ENCODE data around the gene FAM219B.

The FAM219B gene

GRCh38 chr15:74873036-74873755 lies 33.5 kb downstream of the FAM219B start, which contains the start of gene SCAMP2:
SCAMP2 (minus strand) TSS chr15:74873365; CDS start chr15:74873255, 110 bp downstream.
- Histone ChIP-seq H3K9ac (ENCODE audit: low read depth, low read length) (peak within 1 kb of the TSS; percentile 84), H3K4me1 (ENCODE audit: insufficient read depth, low read length) (peaks cover 14% of the 10 kb centered on the region), H3K36me3 (ENCODE audit: insufficient read depth, low read length) (no peaks in the 10 kb centered on the region), H3K9me3 (ENCODE audit: control insufficient read depth, insufficient read depth, low read length) (no peaks in the 10 kb centered on the region)

GRCh38 chr15:74872702-74873035 lies 34.0 kb downstream of the FAM219B start:
- Histone ChIP-seq H3K9me3 (ENCODE audit: control insufficient read depth, insufficient read depth, low read length) (peaks cover 5% of the 10 kb centered on the region; the same call in 1 of the 2 replicates), H3K9ac (ENCODE audit: low read depth, low read length) (peak overlapping the region; percentile 84), H3K36me3 (ENCODE audit: insufficient read depth, low read length) (0 out of 2 replicates have a peak, but pooled peaks cover under 1% of the 10 kb centered on the region), H3K4me1 (ENCODE audit: insufficient read depth, low read length) (peaks cover 14% of the 10 kb centered on the region)

DNA sequence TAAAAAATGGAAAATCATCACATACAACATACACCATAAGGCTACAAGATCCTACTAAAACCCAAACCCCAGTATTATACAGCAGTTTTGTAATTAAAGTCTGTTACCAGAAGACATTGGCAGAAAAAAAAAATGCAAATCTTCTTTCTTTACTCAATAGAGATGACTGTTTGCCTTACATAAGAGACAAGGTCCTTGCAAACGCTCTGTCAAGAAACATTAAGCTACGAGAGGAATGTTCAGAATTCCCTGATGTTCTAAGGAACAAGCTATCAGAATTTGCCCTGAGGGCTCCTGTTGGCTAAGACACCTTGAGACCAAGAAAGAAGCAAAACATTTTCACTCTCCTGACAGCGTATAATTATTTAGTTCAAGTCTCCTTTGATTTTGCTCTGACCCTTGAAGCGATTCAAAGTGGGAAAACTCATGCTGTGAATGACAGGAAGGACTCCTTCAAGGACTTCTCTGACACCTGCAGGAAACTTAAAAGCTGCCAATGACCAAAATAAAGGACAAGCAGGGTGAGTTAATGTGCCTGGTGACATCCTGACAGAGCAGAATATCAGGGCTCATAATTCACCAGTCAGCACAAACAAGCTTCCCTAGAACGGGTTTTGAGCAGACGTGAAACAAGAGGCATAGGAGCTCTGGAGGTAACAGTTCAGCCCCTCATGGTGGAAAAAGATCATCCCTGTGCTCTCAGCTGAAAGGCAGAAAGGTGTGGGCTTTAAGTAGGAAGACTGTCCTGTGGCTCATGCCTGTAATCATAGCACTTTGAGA lies 36.0 kb downstream of the FAM219B start:
- no peak overlapping the region; the same call in 1 of the 2 replicates for H3K9ac ChIP-seq (ENCODE audit: low read depth, low read length)
- H3K9me3 ChIP-seq (ENCODE audit: control insufficient read depth, insufficient read depth, low read length) = peaks cover 5% of the 10 kb centered on the region; the same call in 1 of the 2 replicates
- H3K4me1 ChIP-seq (ENCODE audit: insufficient read depth, low read length) = peaks cover 19% of the 10 kb centered on the region
- 0 out of 2 replicates have a peak, but pooled peaks cover 2% of the 10 kb centered on the region for H3K36me3 ChIP-seq (ENCODE audit: insufficient read depth, low read length)

GRCh38 chr15:74869726-74870407 lies 36.8 kb downstream of the FAM219B start:
- peaks cover 19% of the 10 kb centered on the region for H3K4me1 ChIP-seq (ENCODE audit: insufficient read depth, low read length)
- H3K9me3 ChIP-seq (ENCODE audit: control insufficient read depth, insufficient read depth, low read length) = peaks cover 5% of the 10 kb centered on the region; the same call in 1 of the 2 replicates
- 0 out of 2 replicates have a peak, but pooled peaks cover 2% of the 10 kb centered on the region for H3K36me3 ChIP-seq (ENCODE audit: insufficient read depth, low read length)
- no peak overlapping the region for H3K9ac ChIP-seq (ENCODE audit: low read depth, low read length)

- Histone ChIP-seq H3K9ac (ENCODE audit: low read depth, low read length) (no peak overlapping the region), H3K4me1 (ENCODE audit: insufficient read depth, low read length) (peaks cover 19% of the 10 kb centered on the region)
These were observed 37.3 kb downstream of the FAM219B start for GRCh38 chr15:74869372-74869725.

GRCh38 chr15:74868059-74868458 lies 38.6 kb downstream of the FAM219B start:
- 0 out of 2 replicates have a peak, but pooled peaks cover 2% of the 10 kb centered on the region for H3K36me3 ChIP-seq (ENCODE audit: insufficient read depth, low read length)
- peaks cover 5% of the 10 kb centered on the region; the same call in 1 of the 2 replicates for H3K9me3 ChIP-seq (ENCODE audit: control insufficient read depth, insufficient read depth, low read length)
- no peak overlapping the region for H3K9ac ChIP-seq (ENCODE audit: low read depth, low read length)
- H3K4me1 ChIP-seq (ENCODE audit: insufficient read depth, low read length) = peaks cover 19% of the 10 kb centered on the region

More at GRCh38 chr15:74869372-74869725, 37.3 kb downstream of the FAM219B start:
- H3K9me3 ChIP-seq (ENCODE audit: control insufficient read depth, insufficient read depth, low read length) = peaks cover 5% of the 10 kb centered on the region; the same call in 1 of the 2 replicates
- 0 out of 2 replicates have a peak, but pooled peaks cover 2% of the 10 kb centered on the region for H3K36me3 ChIP-seq (ENCODE audit: insufficient read depth, low read length)

GRCh38 chr15:74867466-74868038 lies 39.1 kb downstream of the FAM219B start:
- Histone ChIP-seq H3K9ac (ENCODE audit: low read depth, low read length) (no peak overlapping the region), H3K36me3 (ENCODE audit: insufficient read depth, low read length) (0 out of 2 replicates have a peak, but pooled peaks cover 2% of the 10 kb centered on the region), H3K4me1 (ENCODE audit: insufficient read depth, low read length) (peaks cover 19% of the 10 kb centered on the region), H3K9me3 (ENCODE audit: control insufficient read depth, insufficient read depth, low read length) (peaks cover 5% of the 10 kb centered on the region; the same call in 1 of the 2 replicates)

DNA sequence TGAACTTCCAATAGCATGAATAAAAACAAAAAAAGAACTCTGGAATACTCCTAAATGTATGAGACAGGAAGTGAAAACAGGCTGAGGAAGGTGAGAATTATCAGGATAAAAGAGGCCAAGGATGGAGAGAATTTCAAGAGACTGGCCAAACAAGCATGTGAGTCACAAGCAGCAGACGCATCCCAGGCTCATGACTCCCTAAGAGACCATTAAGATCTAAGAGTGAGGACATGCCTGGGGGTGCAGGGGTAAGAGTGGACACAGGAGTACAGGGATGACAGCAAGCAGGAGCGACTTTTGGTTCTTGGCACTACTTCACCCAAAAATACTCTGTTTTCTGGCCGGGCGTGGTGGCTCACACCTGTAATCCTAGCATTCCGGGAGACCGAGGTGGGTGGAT lies 40.6 kb downstream of the FAM219B start:
- 0 out of 2 replicates have a peak, but pooled peaks cover 2% of the 10 kb centered on the region for H3K36me3 ChIP-seq (ENCODE audit: insufficient read depth, low read length)
- peaks cover 18% of the 10 kb centered on the region for H3K4me1 ChIP-seq (ENCODE audit: insufficient read depth, low read length)
- peaks cover 5% of the 10 kb centered on the region; the same call in 1 of the 2 replicates for H3K9me3 ChIP-seq (ENCODE audit: control insufficient read depth, insufficient read depth, low read length)
- no peak overlapping the region; the same call in 1 of the 2 replicates for H3K9ac ChIP-seq (ENCODE audit: low read depth, low read length)

DNA sequence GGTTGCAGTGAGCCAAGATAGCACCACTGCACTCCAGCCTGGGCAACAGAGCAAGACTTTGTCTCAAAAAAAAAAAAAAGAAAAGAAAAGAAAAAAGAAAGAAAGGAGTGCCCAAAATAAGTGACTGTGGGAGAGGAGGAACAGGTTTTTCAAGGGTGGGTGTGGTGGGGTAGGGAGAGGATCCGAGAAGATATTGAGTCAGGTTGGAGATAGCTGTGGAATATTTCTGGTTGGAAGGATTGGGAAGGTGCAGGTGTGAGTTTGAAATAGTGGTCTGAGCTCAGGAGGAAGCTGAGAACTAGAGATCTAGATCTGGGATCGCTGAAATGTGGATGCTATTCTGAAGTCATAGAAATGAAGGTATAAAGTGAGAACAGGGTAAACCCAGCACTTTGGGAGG lies 41.3 kb downstream of the FAM219B start:
- H3K9ac ChIP-seq (ENCODE audit: low read depth, low read length) = no peak overlapping the region
- H3K36me3 ChIP-seq (ENCODE audit: insufficient read depth, low read length) = 0 out of 2 replicates have a peak, but pooled peaks cover 2% of the 10 kb centered on the region
- H3K9me3 ChIP-seq (ENCODE audit: control insufficient read depth, insufficient read depth, low read length) = peaks cover 5% of the 10 kb centered on the region; the same call in 1 of the 2 replicates
- H3K4me1 ChIP-seq (ENCODE audit: insufficient read depth, low read length) = peaks cover 11% of the 10 kb centered on the region

DNA sequence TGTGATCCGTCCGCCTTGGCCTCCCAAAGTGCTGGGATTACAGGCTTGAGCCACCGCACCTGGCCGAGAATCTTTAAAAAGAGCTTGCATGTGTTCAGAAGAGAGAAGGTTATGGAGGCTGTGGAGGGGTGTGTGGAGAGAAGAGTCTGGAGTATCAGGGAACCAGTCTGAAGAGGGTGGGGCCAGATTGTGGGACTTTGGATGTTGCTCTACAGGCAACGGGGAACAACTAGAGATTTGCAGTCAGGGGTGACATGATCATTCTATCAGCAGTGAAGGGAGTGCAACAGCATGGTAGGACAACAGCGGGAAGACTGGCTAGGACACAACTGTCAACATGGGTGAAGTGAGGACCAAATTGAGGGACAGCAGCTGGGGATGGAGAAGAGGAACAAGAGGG lies 42.4 kb downstream of the FAM219B start:
- 0 out of 2 replicates have a peak, but pooled peaks cover 2% of the 10 kb centered on the region for H3K36me3 ChIP-seq (ENCODE audit: insufficient read depth, low read length)
- H3K9me3 ChIP-seq (ENCODE audit: control insufficient read depth, insufficient read depth, low read length) = peaks cover 5% of the 10 kb centered on the region; the same call in 1 of the 2 replicates
- H3K9ac ChIP-seq (ENCODE audit: low read depth, low read length) = no peak overlapping the region
- H3K4me1 ChIP-seq (ENCODE audit: insufficient read depth, low read length) = peaks cover 5% of the 10 kb centered on the region; the same call in 1 of the 2 replicates

DNA sequence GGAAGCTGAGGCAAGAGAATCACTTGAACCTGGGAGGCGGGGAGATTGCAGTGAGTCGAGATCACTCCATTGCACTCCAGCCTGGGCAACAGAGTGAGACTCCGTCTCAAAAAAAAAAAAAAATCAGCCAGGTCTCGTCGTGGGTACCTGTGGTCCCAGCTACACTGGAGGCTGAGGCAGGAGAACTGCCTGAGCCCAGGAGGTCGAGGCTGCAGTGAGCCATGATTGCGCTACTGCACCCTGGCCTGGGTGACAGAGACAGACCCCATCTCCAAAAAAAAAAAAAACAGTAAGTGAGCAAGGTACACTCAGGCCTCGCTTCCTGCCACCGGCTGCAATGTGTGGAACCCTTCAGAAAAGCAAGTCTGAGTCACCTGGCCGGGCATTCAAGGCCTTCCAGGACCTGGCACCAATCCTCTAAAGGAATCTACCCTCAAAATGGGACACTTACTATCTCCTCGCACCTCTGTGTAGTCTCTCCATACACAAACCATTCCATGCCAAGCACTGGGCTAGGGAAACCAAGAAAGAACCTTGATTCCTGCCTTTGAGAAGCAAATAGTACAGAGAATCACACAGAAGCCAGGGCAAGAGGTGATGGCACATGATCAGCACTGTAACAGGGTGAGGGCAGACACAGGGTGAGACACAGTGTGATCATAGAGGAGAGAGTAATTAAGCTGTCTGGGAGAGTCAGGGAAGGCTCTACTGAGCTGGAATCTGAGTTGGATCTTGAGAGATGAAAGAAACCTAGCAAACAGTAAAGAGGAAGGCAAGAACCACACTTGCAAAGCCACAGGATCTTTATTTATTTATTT lies 43.2 kb downstream of the FAM219B start:
- no peak overlapping the region for H3K9ac ChIP-seq (ENCODE audit: low read depth, low read length)
- H3K36me3 ChIP-seq (ENCODE audit: insufficient read depth, low read length) = 0 out of 2 replicates have a peak, but pooled peaks cover 2% of the 10 kb centered on the region
- H3K4me1 ChIP-seq (ENCODE audit: insufficient read depth, low read length) = peaks cover 5% of the 10 kb centered on the region; the same call in 1 of the 2 replicates
- peaks cover 5% of the 10 kb centered on the region; the same call in 1 of the 2 replicates for H3K9me3 ChIP-seq (ENCODE audit: control insufficient read depth, insufficient read depth, low read length)

- Histone ChIP-seq H3K4me1 (ENCODE audit: insufficient read depth, low read length) (no peaks in the 10 kb centered on the region; the same call in 1 of the 2 replicates), H3K36me3 (ENCODE audit: insufficient read depth, low read length) (no peaks in the 10 kb centered on the region), H3K9me3 (ENCODE audit: control insufficient read depth, insufficient read depth, low read length) (no peaks in the 10 kb centered on the region), H3K9ac (ENCODE audit: low read depth, low read length) (no peak overlapping the region)
These were observed 48.3 kb downstream of the FAM219B start for GRCh38 chr15:74858369-74858740.
